ENCODE measurements around the gene PDE4DIP. TPM values are rescaled to one million over a fixed set of nuclear protein-coding genes. Genes with fewer than 3 reads are reported as not detected.
"Not testable (repeated sequence)": the region's sequence is repeated elsewhere in the genome, so short reads cannot be mapped to it uniquely, and the experiment has no call there.

The PDE4DIP gene
- total and polyA plus RNA-seq, 5 donors: 857 to 2,379 (median 1,540) TPM

DNA sequence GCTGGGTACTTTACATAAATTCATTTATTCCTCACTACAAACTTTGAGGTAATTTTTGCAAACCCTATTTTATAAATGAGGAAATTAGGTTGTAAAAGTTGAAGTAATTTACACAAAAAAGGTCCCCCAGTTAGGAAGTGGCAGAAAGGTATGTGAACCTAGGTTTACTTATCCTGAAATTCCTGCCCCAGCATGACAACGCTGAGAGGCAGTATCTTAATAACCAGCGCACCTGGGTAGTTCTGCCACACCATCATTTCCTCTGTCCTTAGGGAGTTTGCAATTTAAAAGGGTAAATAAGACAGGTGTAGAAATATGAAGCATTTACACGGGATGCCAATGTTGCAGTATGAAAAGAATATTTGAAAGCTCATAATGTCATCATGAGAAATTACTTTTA, 79.6 kb downstream of the PDE4DIP start:
- 76% methylated on average over 1 of the region's 3 CpGs for WGBS
- H3K27ac ChIP-seq (ENCODE audit: low read length); H3K4me1 ChIP-seq (ENCODE audit: control insufficient read depth, insufficient read depth, low read length); ATAC-seq; intact Hi-C loops (cut with DNase I); DNase-seq; H3K27me3 ChIP-seq (ENCODE audit: control insufficient read depth, insufficient read depth); H3K9me3 ChIP-seq (ENCODE audit: control insufficient read depth, low read length); H3K4me3 ChIP-seq (ENCODE audit: low read length): not testable (repeated sequence)

DNA sequence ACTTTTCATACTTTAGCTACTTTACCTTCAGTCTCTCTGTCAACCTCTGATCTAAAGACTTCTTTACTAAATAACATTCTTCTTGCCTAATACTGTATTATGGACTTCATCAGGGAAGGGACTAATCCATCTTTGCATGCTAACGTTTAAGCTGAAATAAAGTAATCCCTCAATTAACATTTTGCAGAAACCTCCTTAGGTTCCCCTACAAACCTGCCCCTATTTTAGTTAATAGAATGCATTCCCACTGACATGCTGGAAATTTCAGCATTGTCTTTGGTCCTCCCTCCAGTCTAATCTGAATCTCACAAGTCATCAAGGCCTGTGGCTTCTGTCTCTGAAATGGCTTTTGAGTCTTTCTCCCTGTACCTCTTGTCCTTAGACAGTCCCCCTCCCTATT, 83.4 kb downstream of the PDE4DIP start:
- intact Hi-C loops (cut with DNase I); H3K4me3 ChIP-seq (ENCODE audit: low read length); H3K9me3 ChIP-seq (ENCODE audit: control insufficient read depth, low read length); DNase-seq; ATAC-seq; H3K27me3 ChIP-seq (ENCODE audit: control insufficient read depth, insufficient read depth); H3K27ac ChIP-seq (ENCODE audit: low read length); H3K4me1 ChIP-seq (ENCODE audit: control insufficient read depth, insufficient read depth, low read length): not testable (repeated sequence)
- no CpG with 5 or more reads among the region's 1 CpG for WGBS

DNA sequence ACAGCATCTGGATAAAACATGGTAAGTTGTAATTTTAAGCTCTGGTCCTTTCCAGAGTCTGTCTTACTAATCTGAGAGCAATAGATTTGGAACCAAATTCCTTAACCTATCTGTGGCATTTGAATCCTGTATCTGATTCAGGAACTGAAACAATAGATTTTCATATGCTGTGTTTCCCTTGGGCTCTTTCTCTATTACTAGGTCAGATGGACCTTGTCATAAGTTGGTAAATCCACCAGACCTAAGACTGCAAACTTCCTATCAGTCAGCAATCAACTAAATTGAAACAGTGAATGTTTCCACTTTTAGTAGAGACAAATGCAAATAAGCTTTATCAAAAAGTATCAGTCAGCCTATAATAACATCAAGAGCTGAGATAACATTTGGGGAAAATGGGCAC, 85.0 kb downstream of the PDE4DIP start:
- H3K4me1 ChIP-seq (ENCODE audit: control insufficient read depth, insufficient read depth, low read length); H3K9me3 ChIP-seq (ENCODE audit: control insufficient read depth, low read length); intact Hi-C loops (cut with DNase I); ATAC-seq; DNase-seq; H3K27ac ChIP-seq (ENCODE audit: low read length); H3K27me3 ChIP-seq (ENCODE audit: control insufficient read depth, insufficient read depth); H3K4me3 ChIP-seq (ENCODE audit: low read length): not testable (repeated sequence)

DNA sequence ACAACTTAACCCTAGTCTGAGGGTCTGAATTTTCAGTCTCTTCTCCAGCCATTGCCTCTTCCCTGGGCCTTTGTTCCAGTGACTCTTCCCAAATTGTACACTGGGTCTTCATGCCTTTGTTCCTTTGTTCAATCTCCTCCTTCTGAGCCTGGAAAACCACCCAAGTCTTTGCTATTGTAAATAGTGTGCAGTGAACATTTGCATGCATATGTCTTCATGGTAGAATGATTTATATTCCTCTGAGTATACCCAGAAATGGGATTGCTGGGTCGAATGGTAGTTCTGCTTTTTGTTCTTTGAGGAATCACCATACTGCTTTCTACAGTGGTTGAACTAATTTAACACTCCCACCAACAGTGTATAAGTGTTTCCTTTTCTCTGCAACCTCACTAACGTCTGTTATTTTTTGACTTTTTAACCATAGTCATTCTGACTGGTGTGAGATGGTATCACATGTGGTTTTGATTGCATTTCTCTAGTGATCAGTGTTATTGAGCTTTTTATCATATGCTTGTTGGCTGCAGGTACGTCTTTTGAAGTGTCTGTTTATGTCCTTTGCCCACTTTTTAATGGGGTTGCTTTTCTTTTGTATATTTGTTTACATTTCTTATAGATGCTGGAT, 91.3 kb downstream of the PDE4DIP start:
- no CpG with 5 or more reads among the region's 3 CpGs for WGBS

DNA sequence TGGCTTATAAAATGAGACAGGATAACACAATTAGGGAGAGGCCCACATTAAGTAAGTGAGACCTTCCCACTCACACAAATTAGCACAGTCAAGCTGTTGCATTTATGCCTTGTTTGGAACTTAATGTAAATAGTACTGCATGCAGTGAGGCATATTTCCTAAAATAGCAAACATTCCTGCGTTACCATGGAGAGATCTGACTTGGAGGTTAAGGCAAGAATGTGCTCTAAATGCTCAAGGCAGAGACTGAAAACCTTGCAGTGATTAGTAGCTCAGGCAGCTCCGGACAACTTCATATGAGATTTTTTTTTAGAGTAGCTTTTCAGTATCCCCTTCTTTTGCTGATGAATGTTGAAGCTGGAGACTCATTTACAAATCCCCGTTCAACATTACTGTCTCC, 98.7 kb downstream of the PDE4DIP start:
- H3K4me1 ChIP-seq (ENCODE audit: control insufficient read depth, insufficient read depth, low read length); H3K27ac ChIP-seq (ENCODE audit: low read length); H3K4me3 ChIP-seq (ENCODE audit: low read length); DNase-seq; H3K9me3 ChIP-seq (ENCODE audit: control insufficient read depth, low read length); intact Hi-C loops (cut with DNase I); H3K27me3 ChIP-seq (ENCODE audit: control insufficient read depth, insufficient read depth): not testable (repeated sequence)
- ATAC-seq: peak in 1 of 2 donors; percentile 46
- no CpG with 5 or more reads among the region's 3 CpGs for WGBS

More for the DNA sequence above, 91.3 kb downstream of the PDE4DIP start:
- H3K9me3 ChIP-seq (ENCODE audit: control insufficient read depth, low read length); H3K4me3 ChIP-seq (ENCODE audit: low read length); H3K27ac ChIP-seq (ENCODE audit: low read length); intact Hi-C loops (cut with DNase I); DNase-seq; H3K27me3 ChIP-seq (ENCODE audit: control insufficient read depth, insufficient read depth); ATAC-seq; H3K4me1 ChIP-seq (ENCODE audit: control insufficient read depth, insufficient read depth, low read length): not testable (repeated sequence)

DNA sequence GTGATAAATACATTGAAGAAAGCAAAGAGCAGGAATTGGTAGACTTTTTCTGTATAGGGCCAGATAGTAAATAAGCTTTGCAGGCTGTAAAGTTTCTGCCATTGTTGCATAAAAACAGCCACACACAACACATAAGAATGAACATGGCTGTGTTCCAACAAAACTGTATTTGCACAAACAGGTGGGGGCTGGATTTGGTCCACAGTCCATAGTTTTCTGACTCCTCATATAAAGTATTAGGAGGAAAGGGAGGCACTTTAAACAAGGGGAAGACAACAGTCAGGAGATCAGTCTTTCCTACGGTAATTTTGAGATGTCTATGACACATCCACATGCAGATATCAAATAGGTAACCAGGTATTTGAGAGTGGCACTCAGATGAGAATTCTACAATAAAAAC, 100.9 kb downstream of the PDE4DIP start:
- H3K4me3 ChIP-seq (ENCODE audit: low read length); intact Hi-C loops (cut with DNase I); DNase-seq; H3K4me1 ChIP-seq (ENCODE audit: control insufficient read depth, insufficient read depth, low read length); ATAC-seq; H3K27ac ChIP-seq (ENCODE audit: low read length); H3K9me3 ChIP-seq (ENCODE audit: control insufficient read depth, low read length); H3K27me3 ChIP-seq (ENCODE audit: control insufficient read depth, insufficient read depth): not testable (repeated sequence)
- no CpG with 5 or more reads among the region's 1 CpG for WGBS

DNA sequence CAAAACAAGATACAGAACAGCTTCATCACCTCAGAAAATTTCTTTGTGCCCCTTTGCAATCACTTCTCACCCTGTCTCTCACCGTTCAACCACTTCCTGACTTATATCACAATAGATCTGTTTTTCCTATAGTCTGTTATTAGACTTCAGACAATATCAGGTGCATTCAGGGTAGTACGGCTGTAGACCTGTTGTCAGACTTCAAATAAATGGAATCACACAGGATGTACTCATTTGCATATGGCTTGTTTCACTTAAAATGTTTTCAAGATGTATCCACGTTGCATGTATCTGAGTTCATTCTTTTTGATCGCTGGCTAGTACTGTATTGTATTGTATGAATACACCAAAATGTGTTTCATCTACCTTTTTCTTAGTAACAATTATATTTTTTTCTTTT, 104.5 kb downstream of the PDE4DIP start:
- WGBS: 70% methylated on average over 4 of the region's 4 CpGs
- ATAC-seq; H3K4me3 ChIP-seq (ENCODE audit: low read length); DNase-seq; H3K27me3 ChIP-seq (ENCODE audit: control insufficient read depth, insufficient read depth); H3K4me1 ChIP-seq (ENCODE audit: control insufficient read depth, insufficient read depth, low read length); intact Hi-C loops (cut with DNase I); H3K27ac ChIP-seq (ENCODE audit: low read length); H3K9me3 ChIP-seq (ENCODE audit: control insufficient read depth, low read length): not testable (repeated sequence)

DNA sequence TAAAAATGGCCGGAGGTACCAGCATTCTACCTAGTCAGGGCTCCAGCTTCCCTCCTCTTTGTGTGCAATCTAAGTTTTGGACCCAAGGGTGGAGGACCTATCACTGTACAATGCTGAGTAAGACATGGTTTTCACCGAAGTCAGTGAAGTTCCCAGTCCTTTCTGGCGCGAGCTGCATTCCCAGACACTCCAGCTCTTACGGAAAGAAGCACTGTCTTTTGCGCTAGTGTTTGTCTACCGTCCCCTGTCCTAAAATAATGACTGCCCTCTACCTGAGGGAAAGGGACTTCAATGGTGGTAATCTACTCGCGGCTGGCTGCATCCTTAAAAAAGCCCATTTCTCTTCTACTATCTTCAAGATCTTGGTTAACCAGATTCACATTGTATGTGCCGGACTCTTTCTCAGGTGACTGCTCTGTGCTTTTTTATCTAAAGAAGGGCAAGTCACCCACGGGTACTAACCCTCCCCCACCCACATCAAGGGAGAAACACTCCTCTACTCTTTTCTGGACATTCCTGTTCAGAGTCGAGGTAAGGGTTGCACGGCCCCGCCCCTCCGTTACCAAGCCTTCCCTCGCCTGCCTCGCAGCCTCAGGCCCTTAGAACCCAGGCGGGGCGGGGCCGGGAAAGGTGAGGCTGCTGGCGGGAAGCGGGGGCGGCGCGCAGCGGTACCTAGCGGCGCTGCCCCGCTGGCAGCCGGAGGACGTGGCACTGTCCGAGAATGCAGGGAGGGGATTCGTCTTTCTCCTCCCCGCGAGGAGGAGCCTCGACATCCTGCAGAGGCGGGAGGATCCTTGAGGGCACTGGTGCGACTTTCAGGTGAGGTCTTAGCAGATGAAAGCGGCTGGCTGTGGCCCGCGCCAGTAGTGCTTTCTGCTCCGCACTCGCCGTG, 107.4 kb downstream of the PDE4DIP start:
- H3K9me3 ChIP-seq (ENCODE audit: control insufficient read depth, low read length); H3K4me1 ChIP-seq (ENCODE audit: control insufficient read depth, insufficient read depth, low read length); H3K27me3 ChIP-seq (ENCODE audit: control insufficient read depth, insufficient read depth); intact Hi-C loops (cut with DNase I): not testable (repeated sequence)
- Histone ChIP-seq H3K4me3 (ENCODE audit: low read length) (peak overlapping the region; percentile 43), H3K27ac (ENCODE audit: low read length) (peak overlapping the region; percentile 56)
- 3% methylated on average over 31 of the region's 44 CpGs for WGBS
- DNase-seq (peak; percentile 71 to 88 (median 81)), ATAC-seq (peak; percentile 91)

DNA sequence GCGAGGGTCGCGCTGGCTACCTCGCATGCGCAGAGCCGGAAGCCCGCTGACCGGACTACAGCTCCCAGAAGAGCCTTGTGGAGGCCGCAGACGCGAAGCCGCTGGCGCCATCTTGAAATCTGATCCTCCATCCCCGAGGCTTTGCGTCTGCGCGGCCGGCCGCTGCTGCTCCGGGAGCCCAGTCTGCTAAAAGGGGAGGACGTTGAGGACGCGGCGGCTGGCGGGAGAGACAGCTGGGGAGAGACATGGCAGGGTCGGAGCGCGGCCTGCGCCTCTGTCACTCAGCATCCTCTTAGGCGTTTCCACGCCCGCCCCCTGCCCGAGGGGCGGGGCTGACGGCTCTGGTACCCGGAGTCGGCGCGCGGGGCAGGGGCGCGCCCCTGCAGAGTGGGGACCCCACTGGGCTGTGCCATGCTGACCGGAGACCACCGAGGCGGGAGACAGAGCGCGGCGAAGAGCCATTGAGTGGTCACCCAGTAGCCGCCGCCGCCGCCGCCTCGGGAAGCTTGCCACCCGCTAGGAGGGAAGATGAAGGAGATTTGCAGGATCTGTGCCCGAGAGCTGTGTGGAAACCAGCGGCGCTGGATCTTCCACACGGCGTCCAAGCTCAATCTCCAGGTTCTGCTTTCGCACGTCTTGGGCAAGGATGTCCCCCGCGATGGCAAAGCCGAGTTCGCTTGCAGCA, 108.2 kb downstream of the PDE4DIP start:
- 0% methylated on average over 31 of the region's 66 CpGs for WGBS
- H3K9me3 ChIP-seq (ENCODE audit: control insufficient read depth, low read length); intact Hi-C loops (cut with DNase I); H3K27me3 ChIP-seq (ENCODE audit: control insufficient read depth, insufficient read depth); H3K4me1 ChIP-seq (ENCODE audit: control insufficient read depth, insufficient read depth, low read length): not testable (repeated sequence)
- H3K27ac ChIP-seq (ENCODE audit: low read length): peak overlapping the region; percentile 64
- ATAC-seq: peak; percentile 97
- DNase-seq: peak; percentile 88 to 95 (median 94)
- peak overlapping the region; percentile 48 for H3K4me3 ChIP-seq (ENCODE audit: low read length)

DNA sequence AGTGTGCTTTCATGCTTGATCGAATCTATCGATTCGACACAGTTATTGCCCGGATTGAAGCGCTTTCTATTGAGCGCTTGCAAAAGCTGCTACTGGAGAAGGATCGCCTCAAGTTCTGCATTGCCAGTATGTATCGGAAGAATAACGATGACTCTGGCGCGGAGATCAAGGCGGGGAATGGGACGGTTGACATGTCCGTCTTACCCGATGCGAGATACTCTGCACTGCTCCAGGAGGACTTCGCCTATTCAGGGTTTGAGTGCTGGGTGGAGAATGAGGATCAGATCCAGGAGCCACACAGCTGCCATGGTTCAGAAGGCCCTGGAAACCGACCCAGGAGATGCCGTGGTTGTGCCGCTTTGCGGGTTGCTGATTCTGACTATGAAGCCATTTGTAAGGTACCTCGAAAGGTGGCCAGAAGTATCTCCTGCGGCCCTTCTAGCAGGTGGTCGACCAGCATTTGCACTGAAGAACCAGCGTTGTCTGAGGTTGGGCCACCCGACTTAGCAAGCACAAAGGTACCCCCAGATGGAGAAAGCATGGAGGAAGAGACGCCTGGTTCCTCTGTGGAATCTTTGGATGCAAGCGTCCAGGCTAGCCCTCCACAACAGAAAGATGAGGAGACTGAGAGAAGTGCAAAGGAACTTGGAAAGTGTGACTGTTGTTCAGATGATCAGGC, 108.8 kb downstream of the PDE4DIP start:
- peak in 1 of 2 donors; percentile 3 for ATAC-seq

More for the DNA sequence above, 108.8 kb downstream of the PDE4DIP start:
- WGBS: 10% methylated on average over 24 of the region's 28 CpGs
- DNase-seq: peak; percentile 15 to 48 (median 17)
- H3K9me3 ChIP-seq (ENCODE audit: control insufficient read depth, low read length); intact Hi-C loops (cut with DNase I); H3K27ac ChIP-seq (ENCODE audit: low read length); H3K4me1 ChIP-seq (ENCODE audit: control insufficient read depth, insufficient read depth, low read length); H3K27me3 ChIP-seq (ENCODE audit: control insufficient read depth, insufficient read depth): not testable (repeated sequence)
- peak overlapping the region; percentile 48 for H3K4me3 ChIP-seq (ENCODE audit: low read length)
